GM12872 (cell line): ENCODE measurements around the gene ASXL2.

Experiments
- TF ChIP-seq, protein P1 (sequence below): IDR thresholded peaks from 3 replicates; pipeline ENCODE4 v1.5.1; 2011; ENCODE audit warnings: low read depth, mild to moderate bottlenecking, low read length, moderate library complexity; ENCODE audit not compliant: insufficient read depth

Gene ASXL2

DNA sequence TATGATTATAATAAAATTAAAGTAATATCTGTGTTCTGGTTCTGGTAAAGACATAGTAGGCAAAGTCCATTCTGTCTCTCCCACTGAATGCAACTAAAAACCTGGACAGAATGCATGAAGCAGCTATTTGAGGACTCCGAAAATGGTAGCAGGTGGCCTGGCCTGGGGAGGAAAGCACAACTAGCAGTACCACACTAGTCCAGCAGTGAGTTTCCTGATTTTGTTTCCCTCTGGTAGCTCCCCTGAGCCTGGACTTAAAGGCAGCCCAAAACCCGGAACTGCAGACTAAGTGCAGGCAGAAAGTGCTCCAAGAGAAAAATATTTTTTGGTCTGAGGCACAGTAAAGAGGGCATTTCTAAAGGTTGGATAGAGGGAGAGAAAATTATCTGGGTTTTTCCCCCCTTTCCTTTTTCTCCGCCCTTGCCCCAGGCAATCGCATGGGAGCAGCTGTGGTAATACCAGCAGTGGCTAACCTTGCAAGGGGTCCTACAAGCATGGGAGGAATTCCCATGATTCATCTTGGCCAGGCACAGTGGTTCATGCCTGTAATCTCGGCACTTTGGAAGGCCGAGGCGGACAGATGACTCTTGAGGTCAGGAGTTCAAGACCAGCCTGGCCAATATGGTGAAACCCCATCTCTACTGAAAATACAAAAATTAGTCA lies 32.3 kb downstream of the ASXL2 start:
- TF ChIP-seq, protein P1, sequence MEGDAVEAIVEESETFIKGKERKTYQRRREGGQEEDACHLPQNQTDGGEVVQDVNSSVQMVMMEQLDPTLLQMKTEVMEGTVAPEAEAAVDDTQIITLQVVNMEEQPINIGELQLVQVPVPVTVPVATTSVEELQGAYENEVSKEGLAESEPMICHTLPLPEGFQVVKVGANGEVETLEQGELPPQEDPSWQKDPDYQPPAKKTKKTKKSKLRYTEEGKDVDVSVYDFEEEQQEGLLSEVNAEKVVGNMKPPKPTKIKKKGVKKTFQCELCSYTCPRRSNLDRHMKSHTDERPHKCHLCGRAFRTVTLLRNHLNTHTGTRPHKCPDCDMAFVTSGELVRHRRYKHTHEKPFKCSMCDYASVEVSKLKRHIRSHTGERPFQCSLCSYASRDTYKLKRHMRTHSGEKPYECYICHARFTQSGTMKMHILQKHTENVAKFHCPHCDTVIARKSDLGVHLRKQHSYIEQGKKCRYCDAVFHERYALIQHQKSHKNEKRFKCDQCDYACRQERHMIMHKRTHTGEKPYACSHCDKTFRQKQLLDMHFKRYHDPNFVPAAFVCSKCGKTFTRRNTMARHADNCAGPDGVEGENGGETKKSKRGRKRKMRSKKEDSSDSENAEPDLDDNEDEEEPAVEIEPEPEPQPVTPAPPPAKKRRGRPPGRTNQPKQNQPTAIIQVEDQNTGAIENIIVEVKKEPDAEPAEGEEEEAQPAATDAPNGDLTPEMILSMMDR = no peak

DNA sequence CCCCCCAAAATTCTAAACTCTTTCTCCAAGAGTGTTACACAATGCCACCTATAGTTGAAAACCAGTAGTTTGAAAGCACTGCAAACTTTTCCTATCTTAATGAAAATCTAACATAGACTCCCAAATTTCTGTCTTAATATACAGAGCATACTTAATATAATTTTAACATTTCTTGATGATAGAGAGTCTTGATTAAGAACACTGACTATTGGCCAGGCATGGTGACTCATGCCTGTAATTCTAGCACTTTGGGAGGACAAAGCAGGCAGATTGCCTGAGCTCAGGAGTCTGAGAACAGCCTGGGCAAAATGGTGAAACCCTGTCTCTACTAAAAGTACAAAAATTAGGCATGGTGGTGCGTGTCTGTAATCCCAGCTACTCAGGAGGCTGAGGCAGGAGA lies 34.2 kb downstream of the ASXL2 start:
- TF ChIP-seq, protein P1 = no peak

DNA sequence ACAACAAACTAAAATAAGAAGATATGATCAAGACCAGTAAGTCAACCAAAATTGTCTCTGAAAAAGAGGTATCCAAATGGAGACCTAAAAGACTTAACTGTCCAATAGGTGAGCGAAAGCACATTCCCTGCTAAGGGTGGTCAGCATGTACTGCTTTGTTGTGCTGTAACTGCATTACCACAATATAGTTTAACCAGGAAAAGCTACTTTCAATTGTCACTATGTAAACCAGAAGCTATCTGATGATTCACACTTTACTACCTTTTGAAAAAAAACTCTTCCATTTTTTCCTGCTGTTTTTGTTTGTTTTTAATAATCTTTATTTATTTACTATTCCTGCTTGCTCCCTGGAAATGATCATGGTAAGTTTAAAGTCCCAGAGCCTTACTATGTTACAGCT lies 36.1 kb downstream of the ASXL2 start:
- TF ChIP-seq, protein P1 = no peak

DNA sequence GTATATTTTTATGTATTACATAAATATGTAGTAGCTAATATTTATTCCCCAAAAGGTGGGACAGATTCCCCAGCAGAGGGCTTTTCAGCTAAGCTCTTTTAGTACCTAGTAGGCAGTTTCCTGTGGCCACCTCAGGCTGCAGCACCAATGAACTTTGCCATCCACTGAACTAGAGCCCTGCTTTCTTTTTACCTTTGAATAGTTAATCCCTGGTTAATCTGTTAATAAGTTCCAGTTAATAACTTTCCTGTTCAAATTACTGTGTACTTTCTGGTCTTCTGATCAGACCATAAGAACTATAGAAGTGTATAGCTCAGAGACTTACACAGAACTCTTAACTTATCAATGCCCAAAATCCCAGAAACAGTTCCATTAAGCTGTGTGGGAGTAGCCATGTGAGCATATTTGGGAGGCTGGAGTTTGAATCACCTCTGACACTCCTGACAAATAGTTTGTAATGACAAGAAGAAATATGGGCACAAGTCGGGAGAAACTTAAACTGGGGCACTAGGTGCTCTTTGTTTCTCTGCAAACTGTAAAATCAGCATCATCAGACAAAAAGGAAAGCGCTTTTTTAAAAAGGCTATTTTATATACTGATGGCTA lies 40.0 kb downstream of the ASXL2 start:
- TF ChIP-seq, protein P1 = no peak

DNA sequence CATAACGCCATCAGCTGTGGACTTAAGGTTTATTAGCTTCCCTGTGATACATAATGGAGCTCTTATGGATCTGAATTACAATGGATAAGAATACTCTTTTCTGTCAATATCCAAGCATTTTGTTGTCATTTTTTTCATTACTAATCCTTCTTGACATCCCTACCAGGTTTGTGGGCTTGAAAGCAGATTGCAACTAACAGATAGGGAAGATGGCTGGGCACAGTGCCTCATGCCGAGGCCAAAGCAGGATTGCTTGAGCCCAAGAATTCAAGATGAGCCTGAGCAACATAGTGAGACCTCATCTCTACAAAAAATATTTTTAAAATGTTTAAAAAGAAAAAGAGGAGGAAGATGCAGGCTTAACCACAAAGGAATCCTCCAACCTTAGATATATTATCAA lies 42.4 kb downstream of the ASXL2 start:
- TF ChIP-seq, protein P1 = no peak

DNA sequence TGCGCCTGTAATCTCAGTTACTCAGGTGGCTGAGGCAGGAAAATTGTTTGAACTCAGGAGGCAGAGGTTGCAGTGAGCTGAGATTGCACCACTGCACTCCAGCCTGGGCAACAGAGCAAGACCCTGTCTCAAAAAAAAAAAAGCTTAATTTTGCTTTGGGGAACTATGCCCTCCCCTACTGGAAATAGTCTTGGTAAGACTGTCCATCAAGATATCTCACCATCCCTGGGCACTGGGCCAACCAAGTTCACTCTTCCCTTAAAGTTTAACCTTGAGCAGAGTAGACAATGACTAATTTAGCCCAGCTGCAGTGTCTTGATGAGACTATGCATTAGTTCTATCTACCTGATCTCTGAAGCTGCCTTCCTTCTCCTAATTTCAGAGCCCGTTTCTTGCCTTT lies 44.7 kb downstream of the ASXL2 start:
- TF ChIP-seq, protein P1 = no peak

DNA sequence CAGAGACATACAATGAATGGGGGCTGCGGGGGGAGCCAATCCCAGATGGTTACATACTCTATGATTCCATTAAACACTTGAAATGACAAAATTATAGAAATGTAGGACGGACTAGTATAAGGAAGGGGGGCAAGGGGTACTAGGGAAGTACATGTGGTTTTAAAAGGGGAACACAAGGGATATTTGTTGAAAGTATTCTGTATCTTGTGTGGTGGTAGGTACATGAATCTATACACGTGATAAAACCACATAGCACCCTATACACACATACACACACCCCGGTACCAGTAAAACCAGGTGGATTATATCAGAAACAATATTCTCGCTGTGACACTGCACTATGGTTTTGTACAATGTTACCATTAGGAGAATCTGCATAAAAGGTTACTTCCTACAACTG lies 45.4 kb downstream of the ASXL2 start:
- TF ChIP-seq, protein P1 = no peak
